Measurements from ENCODE around the gene MPZL2.

Gene MPZL2

GRCh38 chr11:118226781-118227180, 37.3 kb downstream of the MPZL2 start:
- no peak overlapping the region for H3K27ac ChIP-seq
- TF ChIP-seq, protein P1, sequence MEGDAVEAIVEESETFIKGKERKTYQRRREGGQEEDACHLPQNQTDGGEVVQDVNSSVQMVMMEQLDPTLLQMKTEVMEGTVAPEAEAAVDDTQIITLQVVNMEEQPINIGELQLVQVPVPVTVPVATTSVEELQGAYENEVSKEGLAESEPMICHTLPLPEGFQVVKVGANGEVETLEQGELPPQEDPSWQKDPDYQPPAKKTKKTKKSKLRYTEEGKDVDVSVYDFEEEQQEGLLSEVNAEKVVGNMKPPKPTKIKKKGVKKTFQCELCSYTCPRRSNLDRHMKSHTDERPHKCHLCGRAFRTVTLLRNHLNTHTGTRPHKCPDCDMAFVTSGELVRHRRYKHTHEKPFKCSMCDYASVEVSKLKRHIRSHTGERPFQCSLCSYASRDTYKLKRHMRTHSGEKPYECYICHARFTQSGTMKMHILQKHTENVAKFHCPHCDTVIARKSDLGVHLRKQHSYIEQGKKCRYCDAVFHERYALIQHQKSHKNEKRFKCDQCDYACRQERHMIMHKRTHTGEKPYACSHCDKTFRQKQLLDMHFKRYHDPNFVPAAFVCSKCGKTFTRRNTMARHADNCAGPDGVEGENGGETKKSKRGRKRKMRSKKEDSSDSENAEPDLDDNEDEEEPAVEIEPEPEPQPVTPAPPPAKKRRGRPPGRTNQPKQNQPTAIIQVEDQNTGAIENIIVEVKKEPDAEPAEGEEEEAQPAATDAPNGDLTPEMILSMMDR (conservative IDR thresholded peaks at IDR 0.05), result no peak

DNA sequence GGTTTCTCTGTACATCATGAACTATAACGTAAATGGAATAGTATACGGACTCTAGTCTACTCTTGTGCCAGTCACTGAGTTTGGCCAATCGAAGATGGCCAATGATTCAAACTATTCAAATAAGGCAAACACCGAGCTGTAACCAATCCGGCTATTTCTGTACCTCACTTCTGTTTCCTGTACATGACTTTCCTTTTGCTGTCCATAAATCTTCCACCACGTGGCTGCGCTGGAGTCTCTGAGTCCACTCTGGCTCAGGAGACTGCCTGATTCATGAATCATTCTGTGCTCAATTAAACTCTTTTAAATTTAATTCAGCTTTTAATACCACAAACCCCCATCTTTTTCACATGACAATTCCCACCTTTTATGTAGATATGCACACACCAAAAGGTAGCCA, 37.8 kb downstream of the MPZL2 start:
- H3K27ac ChIP-seq, result no peak overlapping the region
- TF ChIP-seq, protein P1 (conservative IDR thresholded peaks at IDR 0.05), result no peak

- no peak within 1 kb of the TSS for H3K27ac ChIP-seq
- TF ChIP-seq, protein P1 (conservative IDR thresholded peaks at IDR 0.05), result no peak
These were observed 39.4 kb downstream of the MPZL2 start, which contains the start of gene JAML for GRCh38 chr11:118224511-118225188. JAML (minus strand) TSS chr11:118225011; CDS start chr11:118214866, 10,145 bp downstream.

- TF ChIP-seq, protein P1 (conservative IDR thresholded peaks at IDR 0.05), result no peak
- H3K27ac ChIP-seq, result no peak overlapping the region
These were observed 40.1 kb downstream of the MPZL2 start for GRCh38 chr11:118223992-118224391.

DNA sequence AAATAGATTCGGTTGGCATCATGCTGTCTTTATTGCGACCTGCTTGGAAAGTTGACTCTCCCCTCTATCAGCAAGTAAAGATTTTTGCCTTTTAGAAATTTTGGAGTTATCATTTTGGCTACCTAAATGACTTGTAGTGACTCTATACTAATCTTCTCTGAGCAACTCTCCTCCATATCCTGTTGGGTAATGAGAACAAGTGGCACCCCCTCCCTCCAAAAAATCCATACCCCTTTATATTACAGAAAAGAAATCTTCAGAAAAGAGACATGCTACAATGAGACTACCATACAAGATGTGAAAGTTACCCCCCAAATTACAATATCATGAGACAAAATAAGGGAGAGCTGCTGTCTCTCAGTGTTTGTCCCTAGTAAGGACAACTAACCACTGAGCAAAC, 40.5 kb downstream of the MPZL2 start:
- H3K27ac ChIP-seq, result no peak overlapping the region
- TF ChIP-seq, protein P1 (conservative IDR thresholded peaks at IDR 0.05), result no peak

- no peak overlapping the region for H3K27ac ChIP-seq
- TF ChIP-seq, protein P1 (conservative IDR thresholded peaks at IDR 0.05), result no peak
These were observed 41.7 kb downstream of the MPZL2 start for GRCh38 chr11:118222437-118222836.

- H3K27ac ChIP-seq, result no peak overlapping the region
- TF ChIP-seq, protein P1 (conservative IDR thresholded peaks at IDR 0.05), result no peak
These were observed 42.7 kb downstream of the MPZL2 start for GRCh38 chr11:118221419-118221818.

All from VCaP (cell line).